ENCODE measurements around the gene FCHO1.

FCHO1 gene

GRCh38 chr19:17834350-17835181, 83.3 kb downstream of the FCHO1 start:
- Histone ChIP-seq H3K4me1 (ENCODE audit: control insufficient read depth, low read depth, low read length) (no peaks in the 10 kb centered on the region), H3K79me2 (ENCODE audit: control insufficient read depth, insufficient read depth, low read length) (no peaks in the 10 kb centered on the region), H4K5ac (ENCODE audit: low read length) (no peak overlapping the region), H3K79me1 (ENCODE audit: low read length) (no peaks in the 10 kb centered on the region), H3K4ac (ENCODE audit: low read depth, low read length) (no peak overlapping the region), H3K4me2 (ENCODE audit: low read length) (no peak overlapping the region), H3K4me3 (ENCODE audit: low read length) (no peak overlapping the region), H3K56ac (ENCODE audit: low read length) (no peak overlapping the region), H3K27me3 (ENCODE audit: insufficient read depth, low read length, poor library complexity) (no peaks in the 10 kb centered on the region), H2BK15ac (replicated peaks; ENCODE audit: low read depth) (no peak overlapping the region), H3K36me3 (ENCODE audit: control insufficient read depth, insufficient read depth, low read length) (no peaks in the 10 kb centered on the region), H4K8ac (ENCODE audit: low read depth, low read length) (no peak overlapping the region), H3K27ac (ENCODE audit: low read depth, low read length) (no peak overlapping the region), H2BK120ac (ENCODE audit: low read depth, low read length) (no peak overlapping the region), H3K18ac (ENCODE audit: low read length) (no peak overlapping the region), H2BK5ac (ENCODE audit: low read length) (no peak overlapping the region), H2AK5ac (ENCODE audit: low read length) (no peak overlapping the region), H3K23ac (ENCODE audit: low read length) (no peak overlapping the region), H3K9ac (ENCODE audit: low read length) (no peak overlapping the region)
- peak; percentile 54 for DNase-seq
- WGBS (ENCODE audit: extremely low coverage, insufficient coverage, low lambda C conversion rate): no CpG with 5 or more reads among the region's 27 CpGs

DNA sequence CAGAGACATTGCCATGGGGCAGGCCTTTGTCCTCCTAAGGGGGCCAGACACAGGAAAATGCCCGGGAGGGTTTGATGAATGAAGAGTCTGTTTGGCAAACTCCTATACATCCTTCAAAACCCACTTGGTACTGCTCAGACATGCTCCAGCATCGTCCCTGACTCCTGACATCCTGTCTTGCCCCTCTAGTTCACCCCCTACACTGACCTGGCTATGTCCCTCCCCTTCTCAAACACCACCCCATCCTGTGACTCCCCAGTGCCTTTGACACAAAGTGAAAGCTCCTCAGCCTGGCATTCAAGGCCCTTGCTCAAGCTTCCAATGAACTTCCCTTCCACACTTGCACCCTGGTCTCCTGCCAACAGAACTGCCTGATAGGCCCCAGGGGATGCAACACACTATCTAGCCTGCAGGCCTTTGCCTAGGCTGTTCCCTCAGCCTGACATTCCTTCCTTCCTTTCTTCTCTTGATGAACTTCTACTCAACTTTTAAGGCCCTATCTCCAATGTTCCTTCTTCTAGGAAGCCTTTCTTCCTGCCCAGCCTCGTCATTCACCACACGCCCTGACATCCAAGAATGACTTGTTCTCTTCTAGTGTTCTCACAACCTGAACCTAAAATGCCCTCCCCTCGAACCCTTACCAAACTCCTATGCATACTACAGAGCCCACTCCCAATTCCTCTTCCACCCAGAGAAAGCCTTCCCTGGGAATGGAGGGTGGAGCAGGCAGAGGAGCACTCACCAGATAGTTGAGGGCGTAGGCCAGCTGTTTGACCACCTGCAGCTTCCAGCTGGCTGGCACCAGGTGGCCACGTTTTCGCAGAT, 84.1 kb downstream of the FCHO1 start:
- Histone ChIP-seq H3K23ac (ENCODE audit: low read length) (no peak overlapping the region), H3K56ac (ENCODE audit: low read length) (no peak overlapping the region), H2BK15ac (replicated peaks; ENCODE audit: low read depth) (no peak overlapping the region), H3K79me2 (ENCODE audit: control insufficient read depth, insufficient read depth, low read length) (no peaks in the 10 kb centered on the region), H2BK120ac (ENCODE audit: low read depth, low read length) (no peak overlapping the region), H3K9ac (ENCODE audit: low read length) (no peak overlapping the region), H3K4me2 (ENCODE audit: low read length) (no peak overlapping the region), H4K8ac (ENCODE audit: low read depth, low read length) (no peak overlapping the region), H3K4me1 (ENCODE audit: control insufficient read depth, low read depth, low read length) (no peaks in the 10 kb centered on the region), H2BK5ac (ENCODE audit: low read length) (no peak overlapping the region), H3K27me3 (ENCODE audit: insufficient read depth, low read length, poor library complexity) (no peaks in the 10 kb centered on the region), H3K79me1 (ENCODE audit: low read length) (no peaks in the 10 kb centered on the region), H3K4ac (ENCODE audit: low read depth, low read length) (no peak overlapping the region), H3K18ac (ENCODE audit: low read length) (no peak overlapping the region), H4K5ac (ENCODE audit: low read length) (no peak overlapping the region), H3K27ac (ENCODE audit: low read depth, low read length) (no peak overlapping the region), H3K36me3 (ENCODE audit: control insufficient read depth, insufficient read depth, low read length) (no peaks in the 10 kb centered on the region), H2AK5ac (ENCODE audit: low read length) (no peak overlapping the region), H3K4me3 (ENCODE audit: low read length) (no peak overlapping the region)
- WGBS (ENCODE audit: extremely low coverage, insufficient coverage, low lambda C conversion rate): no CpG with 5 or more reads among the region's 8 CpGs
- DNase-seq: no peak

GRCh38 chr19:17836530-17836929, 85.3 kb downstream of the FCHO1 start:
- no peak overlapping the region for H3K18ac ChIP-seq (ENCODE audit: low read length)
- H3K27ac ChIP-seq (ENCODE audit: low read depth, low read length): no peak overlapping the region
- H3K9ac ChIP-seq (ENCODE audit: low read length): no peak overlapping the region
- no peak overlapping the region for H3K56ac ChIP-seq (ENCODE audit: low read length)
- peak; percentile 84 for DNase-seq
- no peak overlapping the region for H3K4me3 ChIP-seq (ENCODE audit: low read length)
- no CpG with 5 or more reads among the region's 4 CpGs for WGBS (ENCODE audit: extremely low coverage, insufficient coverage, low lambda C conversion rate)
- H2BK120ac ChIP-seq (ENCODE audit: low read depth, low read length): no peak overlapping the region
- H3K79me1 ChIP-seq (ENCODE audit: low read length): no peaks in the 10 kb centered on the region
- no peak overlapping the region for H3K4me2 ChIP-seq (ENCODE audit: low read length)
- no peak overlapping the region for H3K4ac ChIP-seq (ENCODE audit: low read depth, low read length)
- H3K23ac ChIP-seq (ENCODE audit: low read length): no peak overlapping the region
- no peaks in the 10 kb centered on the region for H3K4me1 ChIP-seq (ENCODE audit: control insufficient read depth, low read depth, low read length)
- no peaks in the 10 kb centered on the region for H3K79me2 ChIP-seq (ENCODE audit: control insufficient read depth, insufficient read depth, low read length)
- H4K5ac ChIP-seq (ENCODE audit: low read length): no peak overlapping the region
- no peaks in the 10 kb centered on the region for H3K27me3 ChIP-seq (ENCODE audit: insufficient read depth, low read length, poor library complexity)
- H3K36me3 ChIP-seq (ENCODE audit: control insufficient read depth, insufficient read depth, low read length): no peaks in the 10 kb centered on the region
- no peak overlapping the region for H2AK5ac ChIP-seq (ENCODE audit: low read length)
- no peak overlapping the region for H4K8ac ChIP-seq (ENCODE audit: low read depth, low read length)
- H2BK5ac ChIP-seq (ENCODE audit: low read length): no peak overlapping the region
- no peak overlapping the region for H2BK15ac ChIP-seq (replicated peaks; ENCODE audit: low read depth)

DNA sequence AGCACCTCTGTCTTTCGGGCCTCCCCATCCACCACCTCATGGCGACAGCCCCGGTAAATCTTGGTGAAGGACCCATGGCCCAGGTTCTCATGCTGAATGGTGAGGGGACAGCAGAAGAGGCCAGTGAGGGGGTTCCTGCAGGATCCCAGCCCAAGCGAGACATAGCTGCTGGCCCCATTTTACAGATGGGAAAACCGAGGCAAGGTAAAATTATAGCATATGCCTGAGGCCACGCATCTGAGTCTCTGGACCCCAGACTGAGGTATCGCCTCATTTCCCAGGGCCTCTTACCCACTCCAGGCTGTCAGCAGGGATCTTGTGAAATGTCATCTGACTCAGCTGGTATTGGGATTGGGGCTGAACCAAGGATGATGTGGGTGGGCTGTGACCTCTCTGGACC, 86.7 kb downstream of the FCHO1 start:
- no peak overlapping the region for H3K23ac ChIP-seq (ENCODE audit: low read length)
- H3K4me2 ChIP-seq (ENCODE audit: low read length): no peak overlapping the region
- DNase-seq: no peak
- no peak overlapping the region for H4K8ac ChIP-seq (ENCODE audit: low read depth, low read length)
- no peak overlapping the region for H3K18ac ChIP-seq (ENCODE audit: low read length)
- H3K9ac ChIP-seq (ENCODE audit: low read length): no peak overlapping the region
- no peaks in the 10 kb centered on the region for H3K4me1 ChIP-seq (ENCODE audit: control insufficient read depth, low read depth, low read length)
- H3K79me1 ChIP-seq (ENCODE audit: low read length): no peaks in the 10 kb centered on the region
- H3K56ac ChIP-seq (ENCODE audit: low read length): no peak overlapping the region
- no peaks in the 10 kb centered on the region for H3K27me3 ChIP-seq (ENCODE audit: insufficient read depth, low read length, poor library complexity)
- H2BK15ac ChIP-seq (replicated peaks; ENCODE audit: low read depth): no peak overlapping the region
- no peak overlapping the region for H3K27ac ChIP-seq (ENCODE audit: low read depth, low read length)
- H3K4me3 ChIP-seq (ENCODE audit: low read length): no peak overlapping the region
- no peak overlapping the region for H4K5ac ChIP-seq (ENCODE audit: low read length)
- H2AK5ac ChIP-seq (ENCODE audit: low read length): no peak overlapping the region
- no peak overlapping the region for H2BK120ac ChIP-seq (ENCODE audit: low read depth, low read length)
- no peaks in the 10 kb centered on the region for H3K79me2 ChIP-seq (ENCODE audit: control insufficient read depth, insufficient read depth, low read length)
- H3K36me3 ChIP-seq (ENCODE audit: control insufficient read depth, insufficient read depth, low read length): no peaks in the 10 kb centered on the region
- no CpG with 5 or more reads among the region's 7 CpGs for WGBS (ENCODE audit: extremely low coverage, insufficient coverage, low lambda C conversion rate)
- no peak overlapping the region for H3K4ac ChIP-seq (ENCODE audit: low read depth, low read length)
- H2BK5ac ChIP-seq (ENCODE audit: low read length): no peak overlapping the region

Measured in mesendoderm (in vitro differentiated cells).